ENCODE measurements around the gene SHISA2. TPM values are rescaled to one million over a fixed set of nuclear protein-coding genes. Genes with fewer than 3 reads are reported as not detected.

The SHISA2 gene
- total RNA-seq, 4 donors from 2014 or later, result 0.24 to 6.0 (median 0.29) TPM; not detected in 1

DNA sequence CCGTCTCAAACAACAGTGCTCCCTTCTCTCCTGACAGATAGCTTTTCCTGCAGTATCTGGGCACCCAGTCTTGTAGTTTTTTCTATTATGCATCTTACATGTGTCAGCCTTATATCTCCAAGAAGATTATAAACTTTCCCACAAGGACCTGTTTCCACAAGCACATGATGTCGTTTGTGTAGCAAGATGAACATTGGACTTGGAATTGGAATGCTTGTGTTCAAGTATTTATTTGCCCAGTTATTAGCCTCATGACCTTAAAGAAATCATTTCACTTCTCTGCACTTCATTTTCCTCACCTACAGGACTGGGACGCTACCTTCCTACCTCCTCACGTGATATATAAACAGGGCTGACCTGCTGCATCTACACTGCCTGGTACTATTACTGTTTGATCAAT, 21.5 kb downstream of the SHISA2 start:
- Histone ChIP-seq H3K27ac (no peak overlapping the region), H3K36me3 (no peaks in the 10 kb centered on the region), H3K4me3 (no peak overlapping the region), H3K9me3 (no peaks in the 10 kb centered on the region), H3K27me3 (no peaks in the 10 kb centered on the region), H3K4me1 (no peaks in the 10 kb centered on the region)
- DNase-seq, result no peak
- intact Hi-C loops (cut with DNase I; ENCODE audit: low total_unique reads), result no loop called here
- no peak for TF ChIP-seq POLR2A (IDR thresholded peaks at IDR 0.05)
- TF ChIP-seq, protein P1, sequence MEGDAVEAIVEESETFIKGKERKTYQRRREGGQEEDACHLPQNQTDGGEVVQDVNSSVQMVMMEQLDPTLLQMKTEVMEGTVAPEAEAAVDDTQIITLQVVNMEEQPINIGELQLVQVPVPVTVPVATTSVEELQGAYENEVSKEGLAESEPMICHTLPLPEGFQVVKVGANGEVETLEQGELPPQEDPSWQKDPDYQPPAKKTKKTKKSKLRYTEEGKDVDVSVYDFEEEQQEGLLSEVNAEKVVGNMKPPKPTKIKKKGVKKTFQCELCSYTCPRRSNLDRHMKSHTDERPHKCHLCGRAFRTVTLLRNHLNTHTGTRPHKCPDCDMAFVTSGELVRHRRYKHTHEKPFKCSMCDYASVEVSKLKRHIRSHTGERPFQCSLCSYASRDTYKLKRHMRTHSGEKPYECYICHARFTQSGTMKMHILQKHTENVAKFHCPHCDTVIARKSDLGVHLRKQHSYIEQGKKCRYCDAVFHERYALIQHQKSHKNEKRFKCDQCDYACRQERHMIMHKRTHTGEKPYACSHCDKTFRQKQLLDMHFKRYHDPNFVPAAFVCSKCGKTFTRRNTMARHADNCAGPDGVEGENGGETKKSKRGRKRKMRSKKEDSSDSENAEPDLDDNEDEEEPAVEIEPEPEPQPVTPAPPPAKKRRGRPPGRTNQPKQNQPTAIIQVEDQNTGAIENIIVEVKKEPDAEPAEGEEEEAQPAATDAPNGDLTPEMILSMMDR (IDR thresholded peaks at IDR 0.05), result no peak

DNA sequence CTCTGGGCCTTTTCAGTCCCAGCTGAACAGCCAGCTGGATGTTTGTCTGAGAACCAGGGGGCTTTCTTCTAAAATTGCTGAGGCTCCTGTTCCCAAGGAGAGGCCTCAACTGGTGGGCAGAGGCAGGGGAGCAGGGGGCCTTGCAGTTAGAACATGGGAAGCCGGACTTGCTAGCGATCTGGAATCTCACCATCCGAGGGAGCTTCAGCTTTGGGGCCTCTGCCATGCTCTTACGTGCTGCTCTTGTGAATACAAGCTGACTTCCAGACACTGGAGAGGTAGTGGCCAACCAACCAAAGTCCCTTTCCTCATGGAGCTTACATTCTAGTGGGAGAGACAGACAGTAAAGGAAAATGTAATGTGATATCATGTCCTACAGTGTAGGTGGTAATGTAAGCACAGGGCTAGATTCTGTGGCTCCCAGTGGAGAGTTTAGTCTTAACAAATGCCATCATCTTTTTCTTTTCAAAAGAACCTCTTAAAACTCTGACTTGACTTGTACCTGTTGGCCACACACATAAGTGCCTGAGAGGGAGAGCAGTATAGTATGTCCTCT, 22.2 kb downstream of the SHISA2 start:
- intact Hi-C loops (cut with DNase I; ENCODE audit: low total_unique reads), result no loop called here
- Histone ChIP-seq H3K27ac (no peak overlapping the region), H3K9me3 (no peaks in the 10 kb centered on the region), H3K4me1 (no peaks in the 10 kb centered on the region), H3K36me3 (no peaks in the 10 kb centered on the region), H3K4me3 (no peak overlapping the region), H3K27me3 (no peaks in the 10 kb centered on the region)
- TF ChIP-seq, protein P1 (IDR thresholded peaks at IDR 0.05), result no peak
- no peak for TF ChIP-seq POLR2A (IDR thresholded peaks at IDR 0.05)
- DNase-seq, result no peak

DNA sequence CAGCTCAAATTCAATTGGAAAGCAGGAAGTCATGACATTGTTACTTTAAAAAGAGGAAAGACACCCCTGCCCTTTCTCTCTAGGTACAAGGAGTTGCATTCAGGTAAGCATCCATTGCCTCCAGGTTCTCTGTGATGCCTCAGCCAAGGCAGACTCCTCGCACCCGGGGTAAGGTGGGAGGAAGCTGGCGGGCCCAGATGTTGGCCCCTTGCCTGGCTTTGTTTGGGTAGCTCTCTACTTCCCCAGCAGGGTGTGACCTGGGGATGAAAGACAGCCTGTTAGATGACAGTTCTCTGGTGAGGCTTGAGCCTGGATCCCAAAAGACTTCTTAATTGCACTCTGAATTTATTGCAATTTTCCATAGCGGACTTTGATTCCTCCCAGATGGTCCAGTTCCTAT, 25.6 kb downstream of the SHISA2 start:
- Histone ChIP-seq H3K9me3 (no peaks in the 10 kb centered on the region), H3K4me3 (no peak overlapping the region), H3K36me3 (no peaks in the 10 kb centered on the region), H3K27ac (no peak overlapping the region), H3K27me3 (no peaks in the 10 kb centered on the region), H3K4me1 (no peaks in the 10 kb centered on the region)
- intact Hi-C loops (cut with DNase I; ENCODE audit: low total_unique reads), result no loop called here
- no peak for TF ChIP-seq POLR2A (IDR thresholded peaks at IDR 0.05)
- TF ChIP-seq, protein P1 (IDR thresholded peaks at IDR 0.05), result no peak
- no peak for DNase-seq

DNA sequence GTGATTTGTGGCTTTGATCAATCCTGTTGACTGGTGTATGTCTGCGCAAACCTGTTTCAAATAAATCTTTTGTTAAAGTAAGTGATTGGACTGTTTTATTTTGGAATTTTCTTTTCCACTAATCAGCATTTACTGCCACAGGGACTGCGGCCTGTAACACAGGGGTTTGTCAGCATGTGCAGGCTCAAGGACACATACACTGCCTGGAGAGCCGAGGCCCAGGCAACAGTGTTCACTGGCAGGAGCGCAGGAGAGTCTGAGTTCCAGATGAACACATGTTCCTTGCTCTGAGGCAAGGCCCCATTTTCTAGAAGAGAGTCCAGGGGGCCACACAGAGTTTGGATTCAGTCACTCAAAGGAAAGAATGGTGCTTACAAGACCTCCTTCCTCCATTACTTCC, 26.0 kb downstream of the SHISA2 start:
- no peak overlapping the region for H3K4me3 ChIP-seq
- H3K27ac ChIP-seq, result no peak overlapping the region
- DNase-seq, result no peak
- intact Hi-C loops (cut with DNase I; ENCODE audit: low total_unique reads), result no loop called here
- TF ChIP-seq POLR2A (IDR thresholded peaks at IDR 0.05), result no peak
- TF ChIP-seq, protein P1 (IDR thresholded peaks at IDR 0.05), result no peak
- no peaks in the 10 kb centered on the region for H3K27me3 ChIP-seq
- H3K36me3 ChIP-seq, result no peaks in the 10 kb centered on the region
- no peaks in the 10 kb centered on the region for H3K9me3 ChIP-seq
- no peaks in the 10 kb centered on the region for H3K4me1 ChIP-seq

DNA sequence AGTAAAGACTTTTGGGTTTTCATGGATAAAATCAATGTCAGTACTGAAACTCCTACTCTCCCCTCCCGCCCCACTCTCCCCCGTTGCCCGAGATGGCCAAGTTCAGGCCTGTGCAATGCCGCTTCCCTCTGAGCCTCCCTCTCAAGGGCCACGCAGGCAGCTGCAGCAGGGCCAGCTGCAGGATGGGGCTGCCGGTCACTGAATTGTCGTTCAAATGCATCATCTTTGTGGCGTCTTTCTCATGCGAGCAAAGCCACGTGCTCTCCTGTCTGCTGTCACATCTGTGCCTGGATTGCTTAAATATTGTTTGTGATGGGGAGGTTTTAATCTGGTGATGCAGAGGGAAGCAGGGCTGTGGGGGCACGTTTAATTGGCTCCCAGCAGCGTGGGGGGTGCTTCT, 26.6 kb downstream of the SHISA2 start:
- intact Hi-C loops (cut with DNase I; ENCODE audit: low total_unique reads), result no loop called here
- H3K27me3 ChIP-seq, result no peaks in the 10 kb centered on the region
- DNase-seq, result no peak
- H3K9me3 ChIP-seq, result no peaks in the 10 kb centered on the region
- TF ChIP-seq, protein P1 (IDR thresholded peaks at IDR 0.05), result no peak
- no peak for TF ChIP-seq POLR2A (IDR thresholded peaks at IDR 0.05)
- no peak overlapping the region for H3K4me3 ChIP-seq
- H3K36me3 ChIP-seq, result no peaks in the 10 kb centered on the region
- no peak overlapping the region for H3K27ac ChIP-seq
- H3K4me1 ChIP-seq, result no peaks in the 10 kb centered on the region
